COLO668 (cell line): ENCODE results near the gene NOA1.
"Not testable (repeated sequence)": the region's sequence is repeated elsewhere in the genome, so short reads cannot be mapped to it uniquely, and the experiment has no call there.

Experiments
- DNase-seq: peaks from one replicate; lab custom pipeline; 2025; ENCODE audit not compliant: unreplicated experiment; lab: John Stamatoyannopoulos, UW

The NOA1 gene

GRCh38 chr4:56959100-56959499 is 18.3 kb downstream of the NOA1 start:
- no peak for DNase-seq

GRCh38 chr4:56958111-56958517 is 19.3 kb downstream of the NOA1 start:
- DNase-seq, result no peak

GRCh38 chr4:56953680-56954520 is 23.5 kb downstream of the NOA1 start:
- no peak for DNase-seq

GRCh38 chr4:56941403-56941802 is 36.0 kb downstream of the NOA1 start:
- no peak for DNase-seq

- DNase-seq, result no peak
Observed at GRCh38 chr4:56940971-56941370, 36.4 kb downstream of the NOA1 start.

GRCh38 chr4:56940403-56940802 is 37.0 kb downstream of the NOA1 start:
- DNase-seq, result no peak

GRCh38 chr4:56939826-56940225 is 37.6 kb downstream of the NOA1 start:
- DNase-seq, result not testable (repeated sequence)

- DNase-seq, result no peak
Observed at GRCh38 chr4:56937262-56937661, 40.1 kb downstream of the NOA1 start.

GRCh38 chr4:56931924-56932323 is 45.5 kb downstream of the NOA1 start:
- no peak for DNase-seq

GRCh38 chr4:56930638-56931037 is 46.8 kb downstream of the NOA1 start:
- DNase-seq, result no peak

- no peak for DNase-seq
Observed at GRCh38 chr4:56927196-56927595, 50.2 kb downstream of the NOA1 start.

GRCh38 chr4:56914977-56915376 is 62.4 kb downstream of the NOA1 start:
- not testable (repeated sequence) for DNase-seq

GRCh38 chr4:56914336-56914735 is 63.1 kb downstream of the NOA1 start:
- DNase-seq, result no peak
